ENCODE measurements around the gene POLE4.

DNA sequence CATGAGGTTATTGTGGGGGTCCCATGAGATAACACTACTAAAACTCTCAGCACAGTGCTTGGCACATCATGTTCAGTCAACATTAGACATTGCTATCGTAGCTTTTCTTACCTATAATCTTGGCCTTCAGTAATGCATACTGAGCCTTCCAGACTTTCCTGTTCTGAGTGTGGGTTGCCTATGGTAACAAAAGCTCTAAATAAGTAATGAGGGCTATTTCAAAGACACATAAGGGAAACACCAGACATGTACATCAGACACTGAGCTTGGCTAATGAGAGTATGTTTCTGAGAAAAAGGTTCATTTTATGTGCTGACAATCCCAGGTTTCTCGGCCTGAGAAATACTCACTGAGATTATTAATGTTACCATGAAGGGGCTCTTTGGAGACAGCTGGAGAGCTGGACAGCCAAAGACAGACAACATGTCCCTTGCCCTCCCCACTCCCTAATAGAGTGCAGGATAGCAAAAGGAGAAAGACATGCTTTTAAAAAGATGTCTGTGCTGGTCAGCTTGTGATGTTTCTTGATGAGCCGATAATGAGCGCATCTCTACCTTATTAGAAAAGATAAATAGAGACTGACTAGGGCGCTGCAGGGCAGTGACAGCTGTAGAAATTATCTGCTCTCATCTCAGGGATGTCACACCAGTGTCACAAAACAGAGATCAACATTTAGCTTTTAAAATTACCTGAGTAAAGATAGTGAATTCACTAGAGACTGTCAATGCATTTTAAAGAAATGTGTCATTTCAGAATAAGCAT, 25.4 kb downstream of the POLE4 start:
- TF ChIP-seq CHCHD3 (CRISPR knock-in tag; IDR thresholded peaks at IDR 0.05), result no peak
- TF ChIP-seq ZNF609 (CRISPR knock-in tag; IDR thresholded peaks at IDR 0.05; ENCODE audit: borderline replicate concordance), result no peak
- TF ChIP-seq MXI1 (IDR thresholded peaks at IDR 0.05; ENCODE audit: low read depth, low read length), result no peak
- TF ChIP-seq TARDBP (IDR thresholded peaks at IDR 0.05), result no peak
- TF ChIP-seq ELF4 (CRISPR knock-in tag; IDR thresholded peaks at IDR 0.05), result no peak
- no peak for TF ChIP-seq ZNF124 (CRISPR knock-in tag; IDR thresholded peaks at IDR 0.05)
- TF ChIP-seq FOSL1 (tag; conservative IDR thresholded peaks at IDR 0.05), result no peak
- no peak for TF ChIP-seq GTF2F1 (IDR thresholded peaks at IDR 0.05; ENCODE audit: low read depth, low read length)

Measured in K562 (cell line).